VCaP (cell line): Measurements from ENCODE around the gene TSC22D2.

Experiments
- H3K27ac ChIP-seq: fragments of 450-650 bp; 2 replicates; pipeline ENCODE4 v1.5.1; 2017
- CTCF ChIP-seq: fragments of 450-650 bp; conservative IDR thresholded peaks from 2 replicates; pipeline ENCODE4 v1.5.1; 2017; ENCODE audit warnings: mild to moderate bottlenecking, moderate library complexity

TSC22D2 gene

DNA sequence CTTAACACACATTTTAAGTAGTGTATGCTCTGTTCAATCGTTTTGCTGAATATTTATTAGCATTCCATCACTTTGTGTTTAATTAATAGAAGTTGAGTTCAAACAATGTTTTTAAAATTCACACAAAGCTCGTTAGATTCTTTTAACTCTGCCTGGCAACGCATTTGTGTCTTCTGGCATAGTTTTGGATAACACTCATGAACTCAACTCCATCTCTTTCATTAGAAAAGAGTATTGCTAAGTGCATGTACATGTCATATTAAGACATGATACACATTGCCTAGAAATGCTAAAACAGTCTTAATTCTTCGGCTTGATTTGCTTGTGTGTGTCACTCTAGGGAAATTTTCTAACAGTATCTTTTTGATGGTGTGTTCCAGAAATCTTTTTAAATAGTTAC is 15.7 kb downstream of the TSC22D2 start:
- no peak overlapping the region for H3K27ac ChIP-seq
- no peak for TF ChIP-seq CTCF

DNA sequence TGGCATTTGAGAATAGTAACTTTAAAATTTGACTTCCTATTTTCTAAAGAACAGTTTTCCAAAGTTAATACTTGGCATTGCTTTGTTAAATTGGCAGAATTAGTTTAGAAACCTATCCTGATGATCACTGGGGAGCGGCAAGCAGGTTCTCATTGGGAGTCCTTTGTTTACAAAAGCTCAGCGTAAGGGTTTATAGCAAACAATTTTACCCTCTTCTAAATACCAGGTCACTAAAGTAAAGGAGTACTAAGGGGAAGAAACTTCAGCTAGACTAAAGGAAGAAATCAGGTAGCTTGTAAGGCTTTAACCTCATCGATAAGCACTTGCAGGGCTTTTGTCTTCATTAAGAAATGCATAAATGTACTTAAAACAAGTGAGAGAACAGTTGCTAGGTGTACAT is 18.2 kb downstream of the TSC22D2 start:
- TF ChIP-seq CTCF, result no peak

GRCh38 chr3:150428562-150428961 is 20.5 kb downstream of the TSC22D2 start:
- H3K27ac ChIP-seq, result no peak overlapping the region
- TF ChIP-seq CTCF, result no peak

More for the DNA sequence above, 18.2 kb downstream of the TSC22D2 start:
- H3K27ac ChIP-seq, result no peak overlapping the region

DNA sequence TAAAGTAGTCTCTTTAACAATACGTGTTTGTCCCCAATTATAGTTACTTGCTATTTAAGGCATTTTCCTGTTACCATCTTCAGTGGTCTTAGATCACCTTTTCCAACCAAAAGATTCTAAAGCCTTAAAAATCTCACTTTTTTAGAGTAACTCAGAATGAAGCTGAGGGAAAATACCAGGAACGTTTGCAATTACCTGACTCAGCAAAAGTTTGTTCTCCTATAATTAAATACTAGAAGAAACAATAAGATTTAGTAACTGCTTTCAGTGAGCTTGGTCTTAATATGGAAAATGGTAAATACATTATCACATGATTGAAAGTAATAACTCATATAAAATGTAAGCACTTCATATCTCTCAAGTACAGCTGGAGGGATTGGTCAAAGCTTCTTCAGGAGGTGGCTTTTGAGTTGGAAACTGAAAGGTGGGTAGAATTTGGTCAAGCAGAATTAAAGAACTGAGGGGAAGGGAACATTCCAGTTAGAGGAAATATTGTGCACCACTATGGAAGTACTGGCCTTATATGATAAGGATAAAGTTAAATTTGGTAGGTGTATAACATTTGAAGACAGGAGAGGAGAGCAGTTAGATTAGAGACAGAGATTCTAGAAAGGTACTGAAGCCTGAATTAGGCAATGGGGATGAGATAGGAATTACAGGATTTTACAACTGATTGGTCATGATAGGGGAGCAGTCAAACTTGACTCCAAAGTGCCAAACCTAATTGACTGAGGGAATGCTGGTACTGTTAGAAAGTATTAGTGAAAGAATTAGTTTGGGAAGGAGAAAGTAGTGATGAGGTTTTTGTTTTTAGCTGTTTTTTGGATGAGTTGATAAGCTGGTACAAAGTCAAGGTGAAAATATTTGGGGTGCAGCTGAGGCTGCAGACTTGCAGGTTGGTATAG is 21.9 kb downstream of the TSC22D2 start:
- H3K27ac ChIP-seq, result no peak overlapping the region
- TF ChIP-seq CTCF, result no peak

GRCh38 chr3:150433347-150433746 is 25.2 kb downstream of the TSC22D2 start:
- no peak for TF ChIP-seq CTCF
- H3K27ac ChIP-seq, result no peak overlapping the region

GRCh38 chr3:150434234-150434633 is 26.1 kb downstream of the TSC22D2 start:
- TF ChIP-seq CTCF, result no peak
- no peak overlapping the region for H3K27ac ChIP-seq

- H3K27ac ChIP-seq, result no peak overlapping the region
- TF ChIP-seq CTCF, result no peak
Measured at GRCh38 chr3:150436161-150436560, 28.1 kb downstream of the TSC22D2 start.
